PC-3 (cell line): Measurements from ENCODE around the gene OTOF. TPM values are rescaled to one million over a fixed set of nuclear protein-coding genes. Genes with fewer than 3 reads are reported as not detected.

Experiments
- ATAC-seq: fragments of 200-7000 bp; cut with Tn5 transposase; 2 replicates; pipeline ENCODE4 v1.9.1; 2020; ENCODE audit warnings: mild to moderate bottlenecking, moderate library complexity
- BruUV-seq: library from RNA; stranded (reverse); fragments of 400-500 nt; replicated peaks from 2 replicates; lab custom pipeline; 2021; lab: Mats Ljungman, UMichigan
- CTCF ChIA-PET: fragments of 300-600 bp; sonication (Branson Sonifier 250); formaldehyde crosslinking; loops from one replicate; lab custom pipeline; 2022; ENCODE audit warnings: antibody characterized with exemption; lab: Charles Lee
- POLR2A ChIA-PET: fragments of 300-600 bp; sonication (Branson Sonifier 250); formaldehyde crosslinking; loops from one replicate; lab custom pipeline; 2022; ENCODE audit warnings: antibody characterized with exemption; ENCODE audit not compliant: unreplicated experiment; lab: Charles Lee
- DNase-seq: peaks from one replicate; pipeline ENCODE4 v3.0.0-alpha.2; 2015
- H2AFZ ChIP-seq: fragments of 300-600 bp; sonication (generic); 2 replicates; pipeline ENCODE4 v1.6.0; 2016; ENCODE audit warnings: antibody characterized with exemption, low read length
- H3F3A ChIP-seq: fragments of 300-600 bp; sonication (generic); one replicate; pipeline ENCODE4 v1.6.0; 2017; ENCODE audit warnings: antibody characterized with exemption, low read length, control low read depth, mild to moderate bottlenecking; ENCODE audit not compliant: unreplicated experiment
- H3K27ac ChIP-seq: fragments of 300-600 bp; sonication (generic); 2 replicates; pipeline ENCODE4 v1.5.1; 2016; ENCODE audit warnings: mild to moderate bottlenecking, low read length
- H3K27me3 ChIP-seq: fragments of 300-600 bp; sonication (generic); 2 replicates; pipeline ENCODE4 v1.6.1; 2016; ENCODE audit warnings: low read length, mixed read lengths
- H3K36me3 ChIP-seq: fragments of 300-600 bp; sonication (generic); 2 replicates; pipeline ENCODE4 v1.6.1; 2016; ENCODE audit warnings: low read depth, mixed run types, low read length, mixed read lengths
- H3K4me1 ChIP-seq: fragments of 300-600 bp; sonication (generic); 2 replicates; pipeline ENCODE4 v1.5.1; 2016; ENCODE audit warnings: low read length; ENCODE audit not compliant: insufficient read depth
- H3K4me2 ChIP-seq: fragments of 300-600 bp; sonication (generic); 2 replicates; pipeline ENCODE4 v1.6.0; 2016; ENCODE audit warnings: low read length
- H3K4me3 ChIP-seq: fragments of 300-600 bp; sonication (generic); 2 replicates; pipeline ENCODE4 v1.5.1; 2016; ENCODE audit warnings: mild to moderate bottlenecking, low read length, mixed read lengths
- H3K79me2 ChIP-seq: fragments of 300-600 bp; sonication (generic); 2 replicates; pipeline ENCODE4 v1.6.1; 2017; ENCODE audit warnings: low read length, mixed read lengths
- H3K9ac ChIP-seq: fragments of 300-600 bp; sonication (generic); 2 replicates; pipeline ENCODE4 v1.6.0; 2016; ENCODE audit warnings: mild to moderate bottlenecking, low read length
- H3K9me2 ChIP-seq: fragments of 300-600 bp; sonication (generic); replicated peaks from 2 replicates; pipeline ENCODE4 v1.6.1; 2016; ENCODE audit warnings: mixed run types, low read length, mixed read lengths
- H3K9me3 ChIP-seq: fragments of 300-600 bp; sonication (generic); 2 replicates; pipeline ENCODE4 v1.6.1; 2016; ENCODE audit warnings: low read length, mixed read lengths
- H4K20me1 ChIP-seq: fragments of 300-600 bp; sonication (generic); 2 replicates; pipeline ENCODE4 v1.6.1; 2016; ENCODE audit warnings: low read length, mixed read lengths
- CTCF ChIP-seq: fragments of 300-600 bp; sonication (generic); conservative IDR thresholded peaks from 2 replicates; pipeline ENCODE4 v1.5.1; 2017; ENCODE audit warnings: antibody characterized with exemption, low read depth, mild to moderate bottlenecking, low read length
- EZH2 ChIP-seq: fragments of 300-600 bp; sonication (generic); IDR thresholded peaks from one replicate; pipeline ENCODE4 v1.6.1; 2017; ENCODE audit warnings: antibody characterized with exemption, mild to moderate bottlenecking, low read length; ENCODE audit not compliant: unreplicated experiment
- EZH2phosphoT487 ChIP-seq: fragments of 300-600 bp; sonication (generic); IDR thresholded peaks from 2 replicates; pipeline ENCODE4 v1.6.1; 2018; ENCODE audit warnings: mild to moderate bottlenecking, antibody characterized with exemption, low read length, borderline replicate concordance
- intact Hi-C: fragments of 100-400 bp; cut with micrococcal nuclease; formaldehyde crosslinking; loops from 2 replicates; pipeline ENCODE4 v1.9.0; 2023
- total RNA-seq: library from RNA; depleted of rRNA; stranded (reverse); fragments of >200 nt; gene quantifications from 2 replicates; pipeline ENCODE4 v1.2.3, GENCODE V29; 2014

OTOF gene
- total RNA-seq, 1 experiment from 2014 or later, result not detected

- no peak overlapping the region for H3K4me2 ChIP-seq
- no peaks in the 10 kb centered on the region for H3K4me1 ChIP-seq
- DNase-seq (no peak), ATAC-seq (no peak)
- intact Hi-C loops, result no loop called here
- no peaks in the 10 kb centered on the region for H3K36me3 ChIP-seq
- peaks cover 24% of the 10 kb centered on the region for H3K27me3 ChIP-seq
- H4K20me1 ChIP-seq, result no peaks in the 10 kb centered on the region
- no peaks in the 10 kb centered on the region for H3K9me2 ChIP-seq
- no peak overlapping the region for H3K9ac ChIP-seq
- H3K27ac ChIP-seq, result no peak overlapping the region
- ChIA-PET POLR2A (no interaction called here), CTCF (no interaction called here)
- H3K4me3 ChIP-seq, result no peak overlapping the region
- BruUV-seq, result no TSS peak
- H3F3A ChIP-seq, result no peaks in the 10 kb centered on the region
- TF ChIP-seq EZH2, result no peak
- no peak for TF ChIP-seq EZH2phosphoT487
- TF ChIP-seq CTCF, result no peak
- no peaks in the 10 kb centered on the region for H3K9me3 ChIP-seq
- H2AFZ ChIP-seq, result no peak overlapping the region
- no peaks in the 10 kb centered on the region for H3K79me2 ChIP-seq
Observed at GRCh38 chr2:26493566-26493965, 15.6 kb upstream of the OTOF start.

DNA sequence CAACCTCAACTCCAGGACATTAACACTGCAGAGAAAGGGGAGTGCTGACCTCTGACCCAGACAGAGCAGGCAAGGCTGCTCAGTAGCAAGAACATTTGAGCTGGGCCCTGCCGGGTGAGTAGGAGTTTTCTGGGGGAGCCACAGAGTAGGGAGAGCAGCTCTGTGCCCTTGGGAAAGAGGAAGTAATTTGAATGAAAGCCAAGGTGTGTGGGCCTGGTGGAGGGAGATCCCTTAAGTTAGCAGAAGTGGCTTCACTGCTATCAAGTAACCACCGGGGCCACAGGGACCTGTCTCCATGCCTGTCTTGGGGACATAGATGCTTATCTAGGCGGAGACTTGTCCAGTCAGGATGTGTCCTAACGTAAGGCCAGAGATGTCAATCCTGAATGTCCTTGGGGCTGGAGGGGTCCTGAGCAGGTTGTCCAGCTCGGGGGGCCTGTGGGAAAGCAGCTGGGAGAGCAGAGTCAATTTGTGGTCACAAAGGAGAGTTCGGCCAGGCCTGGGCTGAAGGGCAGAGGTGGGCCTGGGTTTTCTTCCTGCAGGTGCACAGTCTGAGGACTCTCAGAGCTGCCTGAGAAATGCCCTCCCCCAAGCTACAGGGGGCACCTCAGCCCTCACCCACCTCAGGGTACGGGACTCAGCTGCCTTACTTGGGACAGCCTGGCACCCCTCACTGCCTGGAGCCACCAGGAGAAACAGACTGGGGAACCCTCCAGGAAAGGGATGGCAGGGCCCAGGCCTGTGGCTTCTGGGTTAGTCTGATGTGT is 15.0 kb upstream of the OTOF start:
- no peaks in the 10 kb centered on the region for H3K9me2 ChIP-seq
- no TSS peak for BruUV-seq
- no peak overlapping the region for H3K9ac ChIP-seq
- H3K4me3 ChIP-seq, result no peak overlapping the region
- ChIA-PET CTCF (no interaction called here), POLR2A (no interaction called here)
- H2AFZ ChIP-seq, result no peak overlapping the region
- intact Hi-C loops, result no loop called here
- H3K27ac ChIP-seq, result no peak overlapping the region
- H3K4me1 ChIP-seq, result no peaks in the 10 kb centered on the region
- no peaks in the 10 kb centered on the region for H3F3A ChIP-seq
- TF ChIP-seq CTCF (no peak), EZH2 (no peak), EZH2phosphoT487 (no peak)
- DNase-seq, result no peak
- no peaks in the 10 kb centered on the region for H3K9me3 ChIP-seq
- H3K36me3 ChIP-seq, result no peaks in the 10 kb centered on the region
- no peaks in the 10 kb centered on the region for H4K20me1 ChIP-seq
- peaks cover 18% of the 10 kb centered on the region for H3K27me3 ChIP-seq
- ATAC-seq, result no peak
- H3K4me2 ChIP-seq, result no peak overlapping the region
- H3K79me2 ChIP-seq, result no peaks in the 10 kb centered on the region

DNA sequence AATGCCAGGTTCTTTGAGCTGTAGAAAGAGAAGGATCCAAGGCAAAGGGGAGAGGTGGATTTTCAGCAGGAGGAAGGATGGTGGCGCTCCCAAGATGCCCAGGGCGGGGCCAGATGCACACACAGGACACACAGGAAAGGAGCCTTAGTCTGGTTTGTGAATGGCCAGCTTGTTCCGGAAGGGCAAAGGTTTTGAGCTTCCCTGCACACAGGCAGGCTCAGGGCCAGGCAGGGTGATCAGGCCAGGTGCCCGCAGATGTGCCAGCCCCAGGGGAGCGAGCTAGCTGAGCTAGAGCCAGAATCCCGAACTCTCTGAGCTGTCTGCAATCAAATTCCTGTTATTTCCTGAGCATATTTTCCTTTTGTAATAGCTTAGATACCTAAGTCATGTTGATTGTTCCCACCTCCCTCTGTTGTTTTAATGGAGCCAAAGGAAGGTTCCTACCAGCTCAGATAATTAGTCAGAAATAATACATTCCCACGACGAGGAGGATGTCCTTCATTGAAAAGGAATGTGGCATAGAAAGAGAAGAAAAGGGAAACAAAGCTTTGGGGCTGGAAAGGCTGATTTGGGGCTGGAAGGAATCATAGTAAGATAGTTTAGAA is 13.7 kb upstream of the OTOF start:
- H4K20me1 ChIP-seq, result no peaks in the 10 kb centered on the region
- ATAC-seq (no peak), DNase-seq (no peak)
- no peak overlapping the region for H3K9ac ChIP-seq
- no peak for TF ChIP-seq EZH2
- no peak for TF ChIP-seq CTCF
- no peak for TF ChIP-seq EZH2phosphoT487
- H3K27ac ChIP-seq, result no peak overlapping the region
- no peaks in the 10 kb centered on the region for H3K79me2 ChIP-seq
- peaks cover 6% of the 10 kb centered on the region; the same call in 1 of the 2 replicates for H3K27me3 ChIP-seq
- no peak overlapping the region for H2AFZ ChIP-seq
- no peak overlapping the region for H3K4me3 ChIP-seq
- POLR2A ChIA-PET, result interaction anchor here (0.7 kb wide), 2 partner anchors 73 to 158 kb away, joined by 4 to 6 read pairs; no protein-coding TSS in a partner anchor
- intact Hi-C loops, result no loop called here
- no peaks in the 10 kb centered on the region for H3F3A ChIP-seq
- H3K4me2 ChIP-seq, result no peak overlapping the region
- H3K9me3 ChIP-seq, result no peaks in the 10 kb centered on the region
- CTCF ChIA-PET, result no interaction called here
- no peaks in the 10 kb centered on the region for H3K36me3 ChIP-seq
- H3K9me2 ChIP-seq, result no peaks in the 10 kb centered on the region
- no TSS peak for BruUV-seq
- H3K4me1 ChIP-seq, result no peaks in the 10 kb centered on the region
